Measurements from ENCODE around the gene COL27A1. TPM values are rescaled to one million over a fixed set of nuclear protein-coding genes. Genes with fewer than 3 reads are reported as not detected.

COL27A1 gene
- total and polyA plus RNA-seq, 2 donors (not counting 3 experiments of a cell fraction or from before 2014, with no cell fraction given), result 14.7 to 49.1 TPM

- Histone ChIP-seq H2AFZ (ENCODE audit: low read depth, low read length) (no peak overlapping the region), H3K27ac (ENCODE audit: insufficient read depth, low read depth, low read length) (no peak overlapping the region), H3K4me1 (ENCODE audit: control insufficient read depth, extremely low read depth, insufficient read depth, low read length) (no peaks in the 10 kb centered on the region), H3K9ac (replicated peaks; ENCODE audit: extremely low read depth, insufficient read depth, low read length) (no peak overlapping the region), H4K20me1 (replicated peaks; ENCODE audit: control insufficient read depth, extremely low read depth, insufficient read depth, low read length) (no peaks in the 10 kb centered on the region), H3K9me1 (replicated peaks; ENCODE audit: control insufficient read depth, extremely low read depth, insufficient read depth, low read length) (no peaks in the 10 kb centered on the region), H3K9me3 (replicated peaks; ENCODE audit: control insufficient read depth, insufficient read depth, low read length) (no peaks in the 10 kb centered on the region), H3K79me2 (ENCODE audit: control insufficient read depth, insufficient read depth, low read length) (no peaks in the 10 kb centered on the region), H3K4me2 (ENCODE audit: insufficient read depth, low read length) (no peak overlapping the region), H3K27me3 (ENCODE audit: control insufficient read depth in 2 of 2, insufficient read depth in 2 of 2, low read length in 2 of 2) (no peaks in the 10 kb centered on the region), H3K36me3 (ENCODE audit: control insufficient read depth in 2 of 2, extremely low read depth in 1 of 2, insufficient read depth in 2 of 2, low read length in 2 of 2) (no peaks in the 10 kb centered on the region), H3K4me3 (replicated peaks in 1 of 3; ENCODE audit: insufficient read depth in 1 of 3, low read depth in 1 of 3, low read length in 3 of 3) (no peak overlapping the region)
- FAIRE-seq (no peak), DNase-seq (ENCODE audit: low read depth, low spot score) (no peak)
- BruUV-seq (replicated peaks), result no TSS peak
- ChIA-PET POLR2A (interaction anchor here (0.5 kb wide), 1 partner anchor 9 kb away, joined by 3 read pairs; no protein-coding TSS in a partner anchor), CTCF (interaction anchor here (0.8 to 1.5 kb wide), 3 partner anchors 13 to 39 kb away, joined by 3 to 4 read pairs (median 4); no protein-coding TSS in a partner anchor)
- TF ChIP-seq GATA2 (IDR thresholded peaks at IDR 0.05; ENCODE audit: insufficient read depth, insufficient read length, low read depth, low read length), result no peak
- intact Hi-C loops (cut with micrococcal nuclease), result no loop called here
- dilution Hi-C loops (cut with MboI; ENCODE audit: extremely low pct_ligation_motif_present, low sequenced_read_pairs), result no loop called here
Measured at GRCh38 chr9:114252394-114252793, 97.1 kb downstream of the COL27A1 start.

DNA sequence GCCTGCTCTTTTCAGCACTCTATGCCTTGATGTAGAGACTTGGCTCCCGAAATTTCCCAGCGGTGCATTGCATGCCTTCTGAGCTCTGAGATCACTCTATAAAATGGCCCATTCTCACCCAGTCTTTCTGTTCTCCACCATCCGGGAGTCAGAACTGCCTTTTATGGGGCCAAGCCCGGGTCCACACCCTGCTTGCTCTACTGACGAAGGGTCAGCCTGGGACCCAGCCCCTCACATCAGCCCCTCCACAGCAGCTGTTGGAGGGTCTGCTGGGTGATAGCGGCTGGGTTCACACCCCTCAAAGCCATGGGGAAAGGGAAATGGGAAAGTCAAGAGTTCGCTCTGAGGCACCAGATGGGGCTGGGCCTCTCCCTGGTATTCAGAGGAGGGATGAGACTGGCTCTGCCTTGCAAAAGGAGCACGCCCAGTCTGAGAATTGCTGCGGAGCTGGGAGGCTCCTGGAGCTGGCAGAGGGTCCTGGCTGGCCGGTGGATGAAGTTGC is 101.5 kb downstream of the COL27A1 start:
- no peak overlapping the region for H3K27ac ChIP-seq (ENCODE audit: insufficient read depth, low read depth, low read length)
- CTCF ChIA-PET, result interaction anchor here (1.0 to 1.6 kb wide), 2 partner anchors 11 to 103 kb away, joined by 3 to 4 read pairs; no protein-coding TSS in a partner anchor
- no peaks in the 10 kb centered on the region for H3K4me1 ChIP-seq (ENCODE audit: control insufficient read depth, extremely low read depth, insufficient read depth, low read length)
- H3K4me3 ChIP-seq (replicated peaks in 1 of 3; ENCODE audit: insufficient read depth in 1 of 3, low read depth in 1 of 3, low read length in 3 of 3), result no peak overlapping the region
- H3K9me1 ChIP-seq (replicated peaks; ENCODE audit: control insufficient read depth, extremely low read depth, insufficient read depth, low read length), result no peaks in the 10 kb centered on the region
- H3K9me3 ChIP-seq (replicated peaks; ENCODE audit: control insufficient read depth, insufficient read depth, low read length), result no peaks in the 10 kb centered on the region
- dilution Hi-C loops (cut with MboI; ENCODE audit: extremely low pct_ligation_motif_present, low sequenced_read_pairs), result no loop called here
- H3K27me3 ChIP-seq (ENCODE audit: control insufficient read depth in 2 of 2, insufficient read depth in 2 of 2, low read length in 2 of 2), result no peaks in the 10 kb centered on the region
- H2AFZ ChIP-seq (ENCODE audit: low read depth, low read length), result no peak overlapping the region
- TF ChIP-seq MYC (IDR thresholded peaks at IDR 0.05; ENCODE audit: low read depth, low read length) (no peak), FOS (IDR thresholded peaks at IDR 0.05; ENCODE audit: borderline replicate concordance, insufficient read depth, low read length) (no peak), POLR2AphosphoS5 (IDR thresholded peaks at IDR 0.05; ENCODE audit: insufficient read depth, low read depth, low read length) (no peak), POLR2A (IDR thresholded peaks at IDR 0.05; ENCODE audit: low read depth, low read length) (no peak), CTCF (IDR thresholded peaks at IDR 0.05; ENCODE audit: extremely low read depth in 1 of 2, insufficient read depth in 1 of 2, low read depth in 1 of 2, low read length in 2 of 2) (no peak), EZH2 (IDR thresholded peaks at IDR 0.05; ENCODE audit: borderline replicate concordance, low read depth, low read length, severe bottlenecking) (no peak), JUN (IDR thresholded peaks at IDR 0.05; ENCODE audit: borderline replicate concordance, insufficient read depth, insufficient read length, low read depth) (no peak), MAX (IDR thresholded peaks at IDR 0.05; ENCODE audit: insufficient read depth, insufficient read length) (no peak), GATA2 (IDR thresholded peaks at IDR 0.05; ENCODE audit: insufficient read depth, insufficient read length, low read depth, low read length) (no peak)
- BruUV-seq (replicated peaks), result no TSS peak
- H3K36me3 ChIP-seq (ENCODE audit: control insufficient read depth in 2 of 2, extremely low read depth in 1 of 2, insufficient read depth in 2 of 2, low read length in 2 of 2), result no peaks in the 10 kb centered on the region
- no peak overlapping the region for H3K9ac ChIP-seq (replicated peaks; ENCODE audit: extremely low read depth, insufficient read depth, low read length)
- POLR2A ChIA-PET, result no interaction called here
- no peaks in the 10 kb centered on the region for H4K20me1 ChIP-seq (replicated peaks; ENCODE audit: control insufficient read depth, extremely low read depth, insufficient read depth, low read length)
- FAIRE-seq (no peak), DNase-seq (ENCODE audit: low read depth, low spot score) (no peak)
- no peak overlapping the region for H3K4me2 ChIP-seq (ENCODE audit: insufficient read depth, low read length)
- intact Hi-C loops (cut with micrococcal nuclease), result no loop called here
- no peaks in the 10 kb centered on the region for H3K79me2 ChIP-seq (ENCODE audit: control insufficient read depth, insufficient read depth, low read length)

Data from endothelial cell of umbilical vein (primary cell).